Measurements from ENCODE around the gene CALML4.
A peak's percentile ranks its signal among the peaks of the same experiment; 100 is the strongest.
"Not testable (repeated sequence)": the region's sequence is repeated elsewhere in the genome, so short reads cannot be mapped to it uniquely, and the experiment has no call there.

The CALML4 gene

GRCh38 chr15:68190048-68190447 is 15.1 kb downstream of the CALML4 start:
- no peak for DNase-seq (ENCODE audit: low spot score)

DNA sequence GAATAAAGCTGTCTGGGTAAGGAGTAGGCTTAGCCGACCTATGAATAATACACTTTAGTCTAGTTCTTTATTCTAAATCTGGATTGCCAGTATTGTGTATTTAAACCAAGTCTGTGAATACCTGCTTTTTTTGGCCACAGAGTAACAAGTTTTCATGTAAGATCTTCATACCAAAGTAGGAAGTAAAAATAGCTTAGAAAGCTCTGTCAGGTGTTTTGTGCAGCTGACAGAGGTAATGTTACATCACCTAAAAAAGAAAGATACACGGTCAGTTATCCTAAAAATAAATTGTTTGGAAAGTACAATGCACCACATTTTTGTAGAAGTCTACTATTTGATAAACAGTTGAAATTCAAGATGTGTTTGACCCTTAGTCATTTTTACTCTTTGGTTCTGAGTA is 16.5 kb downstream of the CALML4 start:
- no peak for DNase-seq (ENCODE audit: low spot score)

DNA sequence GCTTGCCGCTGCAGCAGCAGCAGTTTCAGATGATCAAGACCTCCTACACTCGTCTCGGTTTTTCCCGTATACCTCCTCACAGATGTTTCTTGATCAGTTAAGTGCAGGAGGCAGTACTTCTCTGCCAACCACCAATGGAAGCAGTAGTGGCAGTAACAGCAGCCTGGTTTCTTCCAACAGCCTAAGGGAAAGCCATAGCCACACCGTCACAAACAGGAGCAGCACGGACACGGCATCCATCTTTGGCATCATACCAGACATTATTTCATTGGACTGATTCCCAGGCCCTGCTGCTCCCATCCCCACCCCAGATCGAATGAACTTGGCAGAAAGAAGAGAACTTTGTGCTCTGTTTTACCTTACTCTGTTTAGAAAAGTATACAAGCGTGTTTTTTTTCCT is 17.6 kb downstream of the CALML4 start:
- no peak for DNase-seq (ENCODE audit: low spot score)

GRCh38 chr15:68186671-68187397 is 18.3 kb downstream of the CALML4 start:
- no peak for DNase-seq (ENCODE audit: low spot score)

DNA sequence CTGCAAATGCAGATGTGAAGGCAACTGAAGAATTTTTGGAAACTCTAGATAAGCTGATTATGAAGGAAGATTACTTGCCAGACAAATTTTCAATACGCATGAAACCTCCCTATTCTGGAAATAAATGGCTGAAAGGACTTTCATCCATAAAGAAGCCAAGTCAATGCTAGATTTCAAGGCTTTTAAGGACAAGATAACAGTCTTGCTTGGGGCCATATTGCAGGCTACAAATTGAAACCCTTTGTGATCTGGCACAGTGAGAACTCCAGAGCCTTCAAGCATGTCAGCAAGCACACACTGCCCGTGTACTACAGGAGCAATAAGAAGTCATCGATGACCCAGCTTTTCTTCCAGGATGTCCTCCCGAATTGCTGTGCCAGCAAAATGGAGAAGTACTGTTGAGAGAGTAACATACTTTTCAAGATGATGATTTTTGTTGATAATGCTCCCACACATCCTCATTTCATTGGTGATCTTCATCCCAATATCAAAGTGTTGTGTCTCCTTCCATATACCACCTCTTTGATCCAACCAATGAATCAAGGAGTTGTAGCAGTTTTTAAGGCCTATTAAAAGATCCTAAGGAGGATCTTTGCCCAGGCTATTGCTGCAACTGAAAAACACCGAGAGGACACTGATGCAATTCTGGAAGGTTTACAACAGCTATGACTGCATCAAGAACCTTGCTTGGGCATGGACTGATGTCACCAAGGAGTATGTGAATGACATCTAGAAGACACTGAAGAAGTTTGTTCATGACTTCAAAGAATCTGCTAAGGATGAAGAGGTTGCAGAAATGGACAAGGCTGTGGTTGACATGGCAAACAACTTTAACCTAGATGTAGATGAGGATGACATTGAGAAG is 20.3 kb downstream of the CALML4 start:
- no peak for DNase-seq (ENCODE audit: low spot score)

DNA sequence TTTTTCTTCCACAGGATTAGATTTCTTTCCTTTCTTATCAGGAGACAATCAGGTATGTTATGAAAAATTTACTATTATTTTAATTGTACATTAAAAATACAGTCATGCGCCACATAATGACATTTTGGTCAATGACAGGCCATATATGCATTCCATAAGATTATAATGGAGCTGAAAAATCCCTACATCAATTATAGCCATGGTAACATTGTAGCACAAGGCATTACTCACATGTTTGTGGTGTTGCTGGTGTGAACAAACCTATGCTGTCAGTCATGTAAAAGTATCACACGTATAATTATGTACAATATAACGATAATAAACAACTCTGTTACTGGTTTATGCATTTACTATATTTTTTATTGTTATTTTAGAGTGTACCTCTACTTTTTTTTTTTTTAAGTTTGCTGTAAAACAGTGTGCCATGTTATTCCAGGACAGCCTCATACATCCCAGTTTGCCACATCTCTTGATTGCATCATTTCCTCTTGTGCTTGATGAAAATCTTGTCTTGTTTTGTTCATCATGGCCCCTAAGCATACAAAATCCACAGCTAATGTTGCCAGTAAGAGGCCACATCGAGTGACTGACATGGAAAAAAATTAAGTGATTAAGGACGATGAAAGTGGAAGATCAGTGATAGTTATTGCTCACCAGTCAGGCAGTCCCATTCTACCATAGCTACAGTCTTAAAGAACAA is 21.4 kb downstream of the CALML4 start:
- DNase-seq (ENCODE audit: low spot score), result no peak

DNA sequence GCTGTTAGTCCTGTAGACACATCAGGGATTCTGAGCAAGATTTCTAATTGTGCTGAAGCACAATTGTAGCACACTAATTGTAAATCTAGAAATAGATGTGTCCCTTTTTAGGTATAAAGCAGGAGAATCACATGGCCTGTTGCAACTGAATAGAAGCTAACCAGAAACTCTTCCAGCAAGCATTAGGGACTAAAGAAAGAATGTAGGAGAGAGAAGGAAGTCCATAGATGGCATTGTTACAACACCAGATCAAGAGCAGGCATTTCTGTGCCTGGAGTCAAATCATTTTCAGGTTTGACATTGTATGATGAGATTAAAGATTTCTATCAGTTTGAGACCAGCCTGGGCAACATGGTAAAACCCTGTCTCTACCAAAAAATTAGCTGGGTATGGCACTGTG is 27.4 kb downstream of the CALML4 start:
- no peak for DNase-seq (ENCODE audit: low spot score)

- DNase-seq (ENCODE audit: low spot score), result no peak
Measured at GRCh38 chr15:68176601-68177000, 28.5 kb downstream of the CALML4 start.

DNA sequence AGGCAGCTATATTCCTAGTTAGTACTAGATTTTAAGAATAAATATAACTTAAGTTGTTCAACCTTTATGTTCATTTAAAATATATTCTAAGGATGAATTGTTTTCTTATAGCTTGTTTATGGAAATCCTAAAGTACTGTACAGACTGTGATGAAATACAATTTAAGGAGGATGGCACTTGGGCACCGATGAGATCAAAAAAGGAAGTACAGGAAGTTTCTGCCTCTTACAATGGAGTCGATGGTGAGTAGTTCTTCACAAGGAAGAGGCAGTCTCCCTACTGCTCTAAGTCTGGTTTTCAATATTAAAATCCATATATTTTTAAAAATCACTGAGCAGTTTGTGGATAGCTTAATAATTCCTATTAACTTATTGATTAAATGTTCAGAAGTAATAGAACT is 29.6 kb downstream of the CALML4 start:
- DNase-seq (ENCODE audit: low spot score), result no peak

GRCh38 chr15:68173119-68173518 is 32.0 kb downstream of the CALML4 start:
- no peak for DNase-seq (ENCODE audit: low spot score)

GRCh38 chr15:68172037-68172436 is 33.1 kb downstream of the CALML4 start:
- DNase-seq (ENCODE audit: low spot score), result not testable (repeated sequence)

GRCh38 chr15:68166847-68167246 is 38.3 kb downstream of the CALML4 start:
- no peak for DNase-seq (ENCODE audit: low spot score)

- no peak for DNase-seq (ENCODE audit: low spot score)
Measured at GRCh38 chr15:68163191-68163590, 41.9 kb downstream of the CALML4 start.

GRCh38 chr15:68158046-68158628 is 47.0 kb downstream of the CALML4 start:
- no peak for DNase-seq (ENCODE audit: low spot score)

GRCh38 chr15:68157074-68157473 is 48.1 kb downstream of the CALML4 start:
- no peak for DNase-seq (ENCODE audit: low spot score)

DNA sequence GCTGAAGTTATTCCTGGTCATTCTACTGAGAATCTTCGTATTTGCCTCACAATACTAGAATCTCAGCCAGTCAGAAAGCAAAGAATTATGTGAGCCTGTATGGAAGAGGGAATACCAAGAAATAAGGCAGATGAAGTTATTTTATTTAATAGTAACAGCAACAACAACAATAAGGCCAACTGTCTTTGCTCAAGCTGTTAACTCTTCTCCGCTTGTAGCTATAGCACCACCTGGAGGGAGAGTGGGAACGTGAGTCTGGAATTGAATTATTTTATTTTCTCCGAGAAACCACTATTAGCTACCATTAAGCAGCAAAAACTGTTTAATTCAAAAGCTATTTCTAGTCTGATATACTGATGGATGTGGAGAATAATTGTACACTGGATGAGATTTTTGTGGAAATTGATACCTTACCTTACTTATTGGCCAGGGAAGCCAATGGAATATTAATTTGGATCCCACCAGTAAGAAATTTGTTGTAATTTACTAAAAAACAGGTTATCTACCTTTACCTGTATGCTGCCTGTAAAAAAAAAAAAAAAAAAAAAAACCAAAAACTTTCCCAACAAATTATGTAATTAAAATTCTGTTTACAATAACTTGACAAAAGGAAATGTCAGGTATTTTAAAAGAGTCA is 50.1 kb downstream of the CALML4 start:
- DNase-seq (ENCODE audit: low spot score), result peak; percentile 24

DNA sequence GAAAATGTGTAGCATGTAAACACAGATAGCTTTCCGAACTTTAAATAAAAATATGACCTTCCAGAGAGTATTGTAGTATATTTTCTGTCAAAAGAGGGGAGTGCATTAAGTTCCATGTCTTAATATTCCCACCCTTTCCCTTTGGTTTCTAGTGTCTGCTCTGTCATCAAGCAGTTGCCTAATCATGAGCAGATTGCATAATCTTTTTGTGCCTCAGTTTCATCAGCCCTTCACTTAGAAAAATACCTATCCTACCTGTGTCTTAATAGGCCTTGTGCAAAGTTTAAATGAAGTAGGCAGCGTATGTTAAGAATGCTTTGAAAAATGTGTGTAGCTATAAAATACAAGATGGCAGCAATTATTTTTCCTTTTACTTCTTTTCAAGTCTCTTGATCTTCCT is 52.8 kb downstream of the CALML4 start:
- DNase-seq (ENCODE audit: low spot score), result no peak

GRCh38 chr15:68151277-68151676 is 53.9 kb downstream of the CALML4 start:
- no peak for DNase-seq (ENCODE audit: low spot score)

DNA sequence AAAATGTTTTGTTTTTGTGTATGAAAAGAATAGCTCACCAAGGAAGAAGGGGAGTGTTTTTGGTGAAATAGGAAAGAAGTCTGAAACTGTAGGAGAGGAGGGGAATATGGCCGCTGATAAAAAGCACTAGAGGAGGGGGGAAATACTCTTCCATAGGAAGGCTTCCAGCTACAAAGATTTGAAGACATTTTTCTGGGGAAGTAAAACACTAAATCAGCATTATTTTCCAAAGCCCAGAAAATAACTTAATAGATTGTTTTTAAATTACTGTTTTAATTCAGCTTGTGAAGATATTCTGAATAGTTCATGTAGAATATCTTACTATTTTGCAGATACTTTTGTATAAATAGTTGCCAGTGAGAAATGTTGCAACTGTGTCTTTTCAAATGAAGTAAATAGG is 54.9 kb downstream of the CALML4 start:
- DNase-seq (ENCODE audit: low spot score), result no peak

GRCh38 chr15:68149059-68149458 is 56.1 kb downstream of the CALML4 start:
- DNase-seq (ENCODE audit: low spot score), result no peak

GRCh38 chr15:68148039-68148438 is 57.1 kb downstream of the CALML4 start:
- no peak for DNase-seq (ENCODE audit: low spot score)

- DNase-seq (ENCODE audit: low spot score), result no peak
Measured at GRCh38 chr15:68145706-68146105, 59.4 kb downstream of the CALML4 start.

Data from HuH-7.5 (cell line).